Iris pigment epithelial cell (primary cell): ENCODE measurements around the gene SCAPER.
A peak's percentile ranks its signal among the peaks of the same experiment; 100 is the strongest.

Experiments used
- DNase-seq: peaks from one replicate; pipeline ENCODE4 v3.0.0-alpha.2; 2011; ENCODE audit warnings: low read depth

The SCAPER gene

DNA sequence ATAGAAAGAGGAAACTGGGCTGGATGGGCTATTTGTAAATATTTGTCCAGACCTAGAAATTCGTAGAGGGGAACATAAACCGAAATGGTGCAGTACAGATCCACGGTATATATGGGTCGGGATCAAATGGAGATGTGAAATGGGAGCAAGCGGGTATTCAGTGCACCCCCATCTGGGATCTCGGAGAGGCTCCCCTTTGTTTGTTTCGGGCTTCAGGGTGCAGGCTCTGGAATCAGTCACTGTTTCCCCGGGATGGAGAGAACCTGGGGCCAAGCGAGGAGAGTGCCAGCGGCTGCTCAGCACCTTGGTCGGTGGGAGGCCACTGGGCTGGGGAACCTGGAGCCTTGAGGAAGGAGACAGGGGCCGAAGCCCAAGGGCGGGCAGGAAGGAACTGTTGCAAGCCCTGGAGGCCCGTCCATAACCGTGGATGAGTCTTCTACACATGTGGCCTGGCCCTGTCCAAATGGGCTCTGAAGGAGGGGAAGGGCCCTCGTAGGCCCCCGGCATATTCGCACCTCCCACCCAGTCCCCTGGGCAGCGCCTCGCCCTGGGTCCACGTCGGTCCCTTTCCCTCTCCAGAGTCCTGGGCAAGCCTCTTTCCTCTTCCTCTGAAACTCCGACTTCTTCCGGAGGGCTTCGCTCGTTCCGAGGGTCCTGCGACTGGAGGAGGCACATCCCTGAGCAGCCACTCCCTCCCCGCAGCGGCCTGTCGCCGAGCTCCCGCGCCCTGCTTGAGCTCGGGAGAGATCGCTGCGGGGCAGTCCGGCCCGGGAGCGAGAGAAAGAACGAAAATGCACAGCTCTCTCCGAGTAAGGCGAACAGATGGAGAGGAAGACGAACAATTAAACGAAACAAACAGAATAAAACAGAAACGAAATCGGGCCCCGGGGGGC lies 565.6 kb downstream of the SCAPER start:
- no peak for DNase-seq

DNA sequence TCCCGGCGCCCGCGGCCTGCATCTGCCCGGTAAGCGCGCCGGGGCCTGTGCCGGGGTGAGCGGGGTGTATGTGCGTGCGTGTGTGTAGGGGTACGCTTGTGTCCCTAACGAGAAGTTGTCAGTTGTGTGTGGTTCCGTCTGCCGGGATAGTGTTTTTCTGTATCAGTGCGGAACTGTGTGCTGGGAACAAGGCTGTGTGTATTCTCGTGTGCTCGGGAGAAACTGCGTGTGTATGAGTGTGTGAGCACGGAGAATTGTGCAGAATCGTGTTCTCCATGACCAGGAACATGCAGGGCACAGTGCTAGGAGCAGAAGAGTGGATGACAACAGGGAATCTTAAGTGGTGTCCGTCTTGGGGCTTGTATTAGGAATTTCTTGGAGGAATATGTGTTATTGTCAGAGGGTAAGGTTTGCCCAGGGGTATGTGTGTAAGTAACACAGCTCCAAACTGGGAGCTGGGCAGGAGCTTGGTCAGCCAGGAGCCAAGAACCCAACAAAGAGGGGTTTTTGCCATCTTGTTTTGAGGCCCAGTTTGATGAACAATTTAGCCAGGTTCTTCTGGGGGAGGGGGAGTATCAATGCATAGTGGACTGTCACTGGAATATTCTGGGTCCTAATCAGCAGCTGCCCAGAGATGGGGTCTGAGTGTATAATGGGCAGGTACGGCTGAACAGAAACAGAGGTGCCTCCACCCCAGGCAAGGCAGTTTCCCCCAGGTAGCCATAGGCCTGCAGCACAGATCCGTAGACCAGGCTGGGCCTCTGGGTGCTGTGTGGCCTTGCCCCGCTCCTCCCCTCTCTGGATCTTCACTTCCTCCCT lies 566.4 kb downstream of the SCAPER start:
- no peak for DNase-seq

DNA sequence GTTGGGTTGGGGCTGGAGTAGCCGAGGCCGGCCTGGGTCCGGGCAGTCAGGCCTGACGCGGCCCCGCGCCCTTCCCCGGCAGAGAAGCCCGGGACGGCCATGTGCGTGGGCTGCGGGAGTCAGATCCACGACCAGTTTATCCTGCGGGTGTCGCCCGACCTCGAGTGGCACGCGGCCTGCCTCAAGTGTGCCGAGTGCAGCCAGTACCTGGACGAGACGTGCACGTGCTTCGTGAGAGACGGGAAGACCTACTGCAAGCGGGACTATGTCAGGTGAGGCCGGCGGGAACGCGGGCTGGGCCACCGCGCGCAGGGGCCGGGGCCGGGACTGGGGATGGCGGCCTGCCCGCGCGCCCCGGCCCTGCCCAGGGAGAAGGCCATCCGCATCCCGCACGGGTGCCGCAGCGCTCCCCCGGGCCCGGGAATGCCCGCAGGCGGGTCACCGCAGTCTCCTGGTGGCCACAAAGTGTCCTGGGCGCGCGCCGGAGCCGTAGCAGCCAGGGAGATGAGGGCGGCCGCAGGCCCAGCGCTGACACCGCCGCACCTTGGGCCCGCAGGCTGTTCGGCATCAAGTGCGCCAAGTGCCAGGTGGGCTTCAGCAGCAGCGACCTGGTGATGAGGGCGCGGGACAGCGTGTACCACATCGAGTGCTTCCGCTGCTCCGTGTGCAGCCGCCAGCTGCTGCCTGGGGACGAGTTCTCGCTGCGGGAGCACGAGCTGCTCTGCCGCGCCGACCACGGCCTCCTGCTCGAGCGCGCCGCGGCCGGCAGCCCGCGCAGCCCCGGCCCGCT lies 567.2 kb downstream of the SCAPER start:
- DNase-seq, result no peak

DNA sequence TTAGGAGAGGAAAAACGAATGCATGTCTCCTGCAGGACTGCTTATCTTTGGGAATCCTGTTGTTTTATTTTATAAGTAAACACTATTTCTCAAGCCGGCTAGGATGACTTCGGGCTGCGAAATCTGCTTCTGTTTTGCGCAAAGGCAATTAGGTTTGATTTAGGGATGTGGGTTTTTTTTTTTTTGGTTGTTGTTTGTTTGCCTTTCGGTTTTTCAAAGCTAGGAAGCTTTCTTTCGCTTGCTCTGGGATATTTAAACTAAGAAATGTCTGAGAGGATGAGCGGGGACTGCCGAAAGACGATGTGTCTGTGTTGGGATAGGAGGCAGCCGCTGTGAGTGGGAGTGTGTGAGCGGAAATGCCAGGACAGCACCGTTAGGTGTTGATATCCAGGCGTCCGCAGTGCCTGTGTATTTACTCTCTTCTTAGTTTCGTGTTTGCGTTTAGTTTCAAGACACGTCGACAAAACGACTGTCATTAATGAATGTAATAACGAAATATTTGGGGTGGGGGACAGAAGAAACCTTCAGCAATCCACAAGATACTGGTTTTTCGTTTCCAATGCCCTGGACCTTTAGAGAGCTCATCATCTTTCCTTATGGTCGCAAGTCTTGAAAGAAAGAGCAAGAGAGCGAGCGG lies 568.0 kb downstream of the SCAPER start:
- DNase-seq, result no peak

DNA sequence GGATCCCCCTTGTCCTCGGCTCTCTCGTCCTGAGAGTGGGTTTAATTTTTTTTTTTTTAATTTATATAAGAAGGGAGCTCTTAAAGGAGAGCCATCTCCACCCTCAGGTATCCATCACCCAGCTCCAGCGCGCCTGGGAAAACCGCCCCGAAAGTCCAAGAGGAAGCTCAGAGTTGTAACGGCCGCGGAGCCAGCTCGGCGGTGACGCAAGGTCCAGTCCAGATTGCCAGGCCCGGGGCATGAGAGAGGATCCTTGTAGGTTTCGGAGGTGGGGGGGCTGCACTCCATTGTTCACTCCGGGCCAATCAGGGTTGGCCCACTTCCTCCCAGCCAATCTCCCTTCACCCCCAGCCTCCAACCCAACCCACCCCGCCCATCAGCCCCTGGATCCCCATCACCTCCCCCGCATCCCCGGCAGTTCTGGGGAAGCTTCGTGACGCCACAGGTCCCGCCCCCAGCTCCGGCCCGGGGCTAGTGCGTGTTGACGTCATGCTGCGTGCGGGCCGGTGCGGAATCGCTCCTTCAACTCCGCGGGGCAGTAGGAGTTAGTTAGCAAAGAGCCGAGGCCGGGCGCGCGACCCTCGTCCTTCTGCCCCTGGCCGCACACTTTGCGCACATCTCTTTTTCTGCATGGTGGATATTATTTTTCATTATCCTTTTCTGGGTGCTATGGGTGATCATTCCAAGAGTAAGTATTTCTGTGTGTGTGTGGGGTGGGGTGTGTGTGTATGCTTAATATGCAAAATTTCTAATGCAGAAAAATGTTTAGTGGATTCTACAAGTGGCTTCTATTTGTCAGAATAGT lies 568.7 kb downstream of the SCAPER start, which contains the start of gene ISL2:
TSS of gene ISL2 (plus strand) at position 520 of the 805 bp plus-strand sequence. CDS start at position 631, 111 bp downstream.
- peak; percentile 78 for DNase-seq

DNA sequence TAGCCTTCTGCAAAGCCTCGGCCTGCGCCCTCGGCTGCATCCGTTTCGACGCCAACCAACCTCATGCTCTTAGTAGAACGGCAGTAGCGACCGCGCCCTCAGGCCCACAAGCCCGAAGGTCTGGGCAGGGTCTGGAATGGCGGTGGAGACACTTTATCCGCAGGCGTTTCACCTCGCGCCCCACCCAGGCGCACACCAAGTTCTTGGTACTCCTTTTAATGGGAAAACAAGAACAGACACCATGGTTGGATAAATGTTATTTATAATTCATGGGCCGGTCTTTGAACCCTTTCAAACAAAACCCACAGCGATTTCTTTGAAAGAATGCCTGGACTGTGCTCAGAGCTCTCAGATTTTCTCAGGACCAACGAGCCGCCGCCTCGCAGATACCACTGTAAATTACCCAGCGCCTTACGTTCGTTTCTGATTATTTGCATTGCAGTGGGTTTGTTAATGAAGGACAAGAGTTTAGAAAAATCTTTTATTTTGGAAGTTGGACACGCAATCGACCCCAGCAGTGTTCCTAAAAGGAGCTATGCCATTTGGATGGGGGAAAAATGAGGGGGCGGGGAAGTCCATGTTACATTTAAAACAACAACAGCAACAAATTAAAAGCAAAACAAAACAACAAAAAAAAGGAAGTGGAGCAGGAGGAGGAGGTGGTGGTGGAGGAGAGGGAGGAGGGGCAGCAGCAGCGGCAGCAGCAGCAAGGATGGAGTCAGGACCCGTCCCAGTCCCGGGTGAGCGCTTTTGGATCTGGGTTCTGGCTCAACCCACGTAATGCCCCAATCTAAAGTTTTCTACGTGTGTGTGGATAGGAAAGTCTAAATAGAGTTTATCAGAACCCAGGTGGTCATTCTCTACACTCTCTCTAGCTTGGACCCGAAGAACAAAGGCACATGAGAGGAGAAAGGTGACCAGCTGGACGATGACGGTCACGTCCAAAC lies 569.6 kb downstream of the SCAPER start:
- no peak for DNase-seq

DNA sequence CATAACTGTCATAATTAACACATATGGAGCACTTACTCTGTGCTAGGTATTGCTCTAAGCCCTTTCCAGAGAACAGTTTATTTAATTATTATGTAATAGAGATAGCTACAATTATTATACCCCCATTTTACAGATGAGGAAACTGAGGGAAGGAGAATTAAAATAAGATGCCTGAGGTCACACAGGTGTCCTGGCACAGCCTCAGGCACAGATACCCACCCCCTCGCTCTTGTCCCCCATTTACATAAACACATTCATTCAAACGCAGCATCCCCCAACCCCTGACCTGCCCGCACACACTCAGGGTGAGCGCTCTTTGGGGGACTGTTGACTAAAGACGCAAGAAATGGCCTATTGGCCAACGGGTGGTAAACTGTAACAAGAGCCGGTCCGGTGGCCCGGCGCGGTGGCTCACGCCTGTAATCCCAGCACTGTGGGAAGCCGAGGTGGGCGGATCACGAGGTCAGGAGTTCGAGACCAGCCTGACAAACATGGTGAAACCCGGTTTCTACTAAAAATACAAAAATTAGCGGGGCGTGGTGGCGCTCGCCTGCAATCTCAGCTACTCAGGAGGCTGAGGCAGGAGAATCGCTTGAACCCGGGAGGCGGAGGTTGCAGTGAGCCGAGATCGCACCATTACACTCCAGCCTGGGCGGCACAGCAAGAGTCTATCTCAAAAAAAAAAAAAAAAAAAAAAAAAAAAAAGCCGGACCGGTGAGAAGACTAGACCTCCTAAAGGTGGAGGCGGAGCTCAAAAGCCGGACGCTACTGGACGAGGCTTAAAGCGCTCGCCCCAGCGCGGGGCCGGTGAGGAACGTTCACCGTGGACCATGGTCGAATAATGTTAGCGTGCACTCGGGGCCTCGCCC lies 570.5 kb downstream of the SCAPER start:
- DNase-seq, result no peak

DNA sequence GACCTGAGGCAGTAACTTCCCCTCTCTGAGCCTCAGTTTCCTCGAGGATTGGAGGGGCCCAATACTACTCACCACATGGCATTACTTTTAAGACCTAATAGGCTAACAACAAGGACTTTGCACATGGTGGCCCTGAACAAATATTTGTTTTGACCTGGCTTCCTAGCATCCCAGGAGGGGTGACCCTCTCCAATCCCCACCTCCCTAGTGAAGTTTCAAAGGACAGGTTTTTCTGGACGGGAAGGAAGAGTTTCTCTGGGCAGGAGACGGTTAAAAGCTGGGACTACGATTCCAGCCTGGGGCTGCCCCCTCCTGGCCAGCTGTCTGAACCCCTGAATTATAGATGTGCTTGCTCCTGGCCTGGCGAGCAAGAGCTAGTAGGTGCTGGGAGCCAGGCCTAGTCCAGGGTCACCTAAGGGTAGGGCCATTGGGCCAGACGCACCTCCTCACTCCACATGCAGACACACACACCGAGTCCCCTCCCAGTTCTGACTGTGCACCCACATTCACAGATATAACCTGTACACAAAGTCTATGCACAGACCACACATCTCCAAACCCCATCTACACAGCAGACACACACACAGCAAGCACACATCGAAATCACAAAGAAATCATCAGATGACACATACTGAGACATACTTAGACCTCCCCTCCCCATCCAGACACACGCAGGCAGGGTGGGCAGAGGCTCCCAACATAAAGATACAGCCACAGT lies 571.3 kb downstream of the SCAPER start:
- DNase-seq, result no peak

DNA sequence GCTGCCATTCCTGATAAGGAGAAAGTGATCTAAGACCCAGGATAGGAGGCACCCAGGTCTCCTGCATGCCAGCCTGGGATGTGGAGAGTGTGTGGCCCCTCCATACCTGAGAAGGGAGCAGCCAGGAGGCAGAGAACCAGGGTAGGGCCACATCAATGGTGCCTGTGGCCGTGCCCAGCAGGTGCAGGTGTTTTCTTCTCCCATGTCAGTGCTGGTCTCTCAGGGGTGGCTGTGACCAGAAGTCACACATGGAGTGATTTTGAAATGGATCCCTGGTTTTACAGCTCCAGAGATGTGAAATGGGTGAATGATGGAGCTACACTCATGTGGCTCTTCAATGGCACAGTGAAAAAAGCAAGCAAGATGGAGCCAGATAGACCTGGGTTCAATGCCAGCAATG lies 571.8 kb downstream of the SCAPER start:
- DNase-seq, result no peak

DNA sequence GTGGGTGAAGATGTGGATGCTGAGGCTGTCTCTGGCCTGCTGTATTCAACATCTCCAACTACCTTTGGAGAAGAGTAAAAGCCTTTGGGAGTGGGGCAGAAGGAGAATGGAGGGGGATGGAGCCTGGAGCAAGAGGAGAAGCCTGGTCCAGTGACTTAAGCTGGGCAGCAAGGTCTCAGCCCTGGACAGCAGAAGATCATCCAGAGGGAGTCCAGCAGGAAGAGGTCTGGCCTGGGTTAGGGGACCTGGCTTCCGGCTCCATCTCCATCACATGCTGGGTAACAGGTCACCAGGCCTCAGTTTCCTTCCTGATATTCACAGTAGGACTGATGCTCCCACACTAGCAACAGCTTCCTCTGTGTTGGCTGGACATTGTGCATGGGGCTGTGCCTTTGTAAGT lies 572.3 kb downstream of the SCAPER start:
- DNase-seq, result no peak

DNA sequence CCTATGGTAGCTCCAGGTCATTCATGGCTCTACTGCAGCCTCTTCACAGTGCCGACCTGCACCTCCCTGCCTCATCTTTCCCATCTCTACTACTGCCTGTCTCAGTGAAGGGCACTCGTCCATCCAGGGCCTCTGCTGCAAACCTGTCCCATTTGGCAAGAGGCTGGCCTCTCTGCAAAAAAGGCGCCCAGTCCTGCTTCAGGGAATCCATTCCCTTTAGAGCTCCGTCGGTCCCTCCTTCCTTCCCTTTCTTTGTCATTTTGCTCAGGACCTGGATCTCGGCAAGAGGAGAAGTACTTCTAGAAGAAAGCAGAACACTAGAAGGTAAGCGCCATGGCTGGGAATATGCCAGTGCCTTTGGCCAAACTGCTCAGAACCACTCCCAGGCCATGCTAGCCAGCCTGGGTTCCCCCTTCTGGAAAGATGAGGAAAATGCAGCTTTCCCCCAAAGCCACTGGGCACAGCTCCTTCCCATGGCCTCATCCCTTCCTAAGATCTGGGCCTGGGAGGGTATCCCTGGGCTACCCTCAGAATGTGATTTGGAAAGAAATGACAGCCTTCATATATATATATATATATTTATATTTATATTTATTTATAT lies 575.0 kb downstream of the SCAPER start:
- no peak for DNase-seq

DNA sequence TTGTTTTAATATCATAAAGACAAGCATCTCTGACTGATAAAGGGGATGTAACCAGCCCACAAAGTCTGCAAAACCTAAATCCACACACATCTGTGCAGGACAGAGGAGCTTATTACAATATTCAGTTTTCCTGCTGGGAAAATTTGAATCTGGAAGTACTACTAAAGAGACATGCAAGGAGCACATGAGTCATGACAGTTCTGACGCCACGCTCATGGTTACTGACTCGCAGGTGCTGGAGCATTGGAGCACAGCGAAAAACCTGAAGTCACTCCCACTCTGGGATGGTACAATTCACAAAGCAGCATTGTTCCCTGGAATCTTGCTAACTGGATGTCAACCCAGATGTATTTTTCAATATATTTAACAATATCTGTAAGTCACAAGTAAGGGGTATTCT lies 576.2 kb downstream of the SCAPER start:
- DNase-seq, result no peak

DNA sequence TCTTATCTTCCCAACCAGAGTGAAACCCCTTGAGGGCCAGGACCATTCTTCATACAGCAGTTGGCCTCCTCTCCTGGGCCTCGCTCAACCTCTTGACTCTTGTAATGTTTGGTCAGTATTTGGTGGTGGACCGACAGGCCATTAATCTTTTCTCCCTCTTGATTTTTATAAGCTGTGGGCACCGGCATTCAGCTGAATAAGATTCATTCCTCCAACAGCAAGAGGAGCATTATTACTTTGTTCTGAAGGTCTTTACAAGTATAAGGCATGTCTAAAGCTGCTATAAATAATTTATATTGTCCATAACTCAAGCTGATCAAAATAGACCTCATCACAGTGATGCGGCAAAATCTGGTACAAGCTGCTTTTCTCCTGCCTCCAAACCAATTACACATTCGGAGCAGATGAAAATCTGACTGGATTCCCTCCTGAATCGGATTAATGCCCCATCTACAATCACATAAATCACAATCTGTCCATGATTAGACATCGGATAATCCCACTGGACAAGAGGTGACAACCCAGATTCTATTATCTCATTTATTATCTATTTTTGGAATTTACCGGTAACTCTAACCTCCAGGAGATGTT lies 576.9 kb downstream of the SCAPER start:
- DNase-seq, result no peak

DNA sequence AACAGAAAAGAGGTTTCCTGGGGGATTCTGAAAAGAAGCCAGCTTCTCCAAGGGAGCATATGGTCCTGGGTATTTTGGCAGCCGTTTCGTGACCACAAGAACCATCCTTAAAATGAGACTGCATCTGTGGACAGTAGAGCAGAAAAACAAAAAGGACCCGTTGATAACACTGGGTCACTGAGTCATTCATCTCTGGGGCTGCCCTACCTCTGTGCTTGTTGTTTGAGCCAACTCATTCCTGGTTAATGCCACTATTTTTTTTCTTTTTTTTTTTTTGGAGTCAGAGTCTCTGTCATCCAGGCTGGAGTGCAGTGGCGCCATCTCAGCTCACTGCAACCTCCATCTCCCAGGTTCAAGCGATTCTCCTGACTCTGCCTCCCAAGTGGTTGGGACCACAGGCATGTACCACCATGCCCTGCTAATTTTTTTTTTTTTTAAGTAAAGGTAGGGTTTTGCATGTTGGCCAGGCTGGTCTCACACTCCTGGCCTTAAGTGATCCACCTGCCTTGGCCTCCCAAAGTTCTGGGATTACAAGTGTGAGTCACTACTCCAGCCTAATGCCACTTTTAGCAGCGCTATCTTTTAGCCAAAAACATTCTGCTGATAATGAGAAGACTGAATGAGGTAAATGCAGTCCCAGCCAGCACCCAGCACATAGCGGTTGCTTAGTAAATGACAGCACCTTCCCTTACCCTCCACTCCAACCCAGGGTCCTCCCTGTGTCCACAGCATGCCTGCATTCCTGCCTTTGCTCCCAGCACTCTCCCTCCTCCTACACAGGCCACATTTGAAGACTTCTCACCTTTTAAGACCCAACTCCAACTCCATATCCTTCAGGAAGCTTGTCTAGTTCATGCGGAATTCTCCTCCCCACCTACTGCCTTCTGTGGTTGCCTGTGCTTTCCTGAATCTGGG lies 577.7 kb downstream of the SCAPER start:
- no peak for DNase-seq

DNA sequence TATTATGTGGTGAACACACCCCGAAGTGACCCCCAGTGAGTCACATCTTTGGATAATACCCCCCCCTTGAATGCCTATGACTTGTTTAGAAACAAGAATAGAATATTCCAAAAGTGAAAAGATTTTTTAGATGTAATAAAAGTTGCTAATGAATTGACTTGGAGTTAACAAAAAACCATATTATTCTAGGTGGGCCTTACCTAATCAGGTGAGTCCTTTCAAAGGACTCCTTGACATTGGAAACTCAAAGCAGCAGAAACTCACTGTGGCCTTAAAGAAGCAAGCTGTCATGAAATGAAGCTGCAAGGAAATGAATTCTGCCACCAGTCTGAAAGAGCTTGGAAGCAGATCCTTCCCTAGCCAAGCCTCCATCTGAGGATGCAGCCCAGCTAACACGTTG lies 579.4 kb downstream of the SCAPER start:
- no peak for DNase-seq

DNA sequence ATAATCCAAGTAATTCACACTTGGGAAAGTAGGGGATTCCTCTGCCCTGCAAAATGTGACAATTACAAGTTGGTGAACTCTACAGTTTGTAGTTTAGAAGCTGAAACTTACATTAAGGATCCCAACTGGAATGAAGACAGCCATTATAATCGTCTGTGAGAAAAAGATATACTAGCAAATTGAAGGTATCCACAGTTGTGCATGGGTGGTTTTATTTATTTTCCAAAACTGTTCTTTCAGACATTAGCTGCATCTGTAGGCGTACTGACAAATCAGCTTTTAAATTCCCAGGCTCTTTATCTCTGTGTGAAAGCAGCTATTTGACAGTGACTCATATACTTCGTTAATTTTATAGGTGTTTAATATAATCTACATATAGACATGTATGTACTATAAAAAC lies 581.1 kb downstream of the SCAPER start:
- DNase-seq, result no peak
